ENCODE measurements around the gene CSF3R. TPM values are rescaled to one million over a fixed set of nuclear protein-coding genes. Genes with fewer than 3 reads are reported as not detected.
"Not testable (repeated sequence)": the region's sequence is repeated elsewhere in the genome, so short reads cannot be mapped to it uniquely, and the experiment has no call there.

CSF3R gene
- polyA plus RNA-seq, 4 donors: 1.4 to 15.8 (median 3.8) TPM

DNA sequence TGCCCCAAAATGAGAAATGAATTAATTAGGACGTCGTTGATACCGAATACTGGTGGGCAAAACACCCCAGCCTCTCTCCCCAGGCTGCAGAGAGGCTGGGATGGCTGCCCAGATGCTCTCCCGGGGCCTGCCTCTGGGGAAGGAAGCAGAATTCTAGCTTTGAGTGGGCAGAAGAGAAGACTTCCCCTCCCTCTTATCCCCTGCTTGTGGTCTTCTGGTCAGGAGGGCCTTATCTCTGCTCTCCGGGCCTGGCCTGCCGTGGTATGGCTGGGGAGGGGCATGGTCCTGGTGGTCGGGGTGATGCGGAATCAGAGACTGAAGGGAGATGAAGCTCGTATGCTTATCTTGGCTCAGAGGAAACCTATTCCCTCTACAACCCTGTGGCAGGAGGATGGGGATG lies 9.8 kb upstream of the CSF3R start:
- H3K4me1 ChIP-seq (ENCODE audit: control insufficient read depth in 3 of 3, insufficient read depth in 2 of 3, low read depth in 1 of 3, low read length in 2 of 3): peaks cover 0 to 5% (median 0%) of the 10 kb centered on the region in 3 donors
- H3K27ac ChIP-seq (ENCODE audit: low read depth in 1 of 3, low read length in 2 of 3): no peak overlapping the region
- DNase-seq (no peak), FAIRE-seq (no peak)
- no peaks in the 10 kb centered on the region for H3K36me3 ChIP-seq (ENCODE audit: control insufficient read depth in 3 of 3, insufficient read depth in 2 of 3, low read depth in 1 of 3, low read length in 3 of 3)
- 43 to 66% (median 64%) methylated on average over 9 of the region's 9 CpGs for WGBS, 3 donors
- H3K9me3 ChIP-seq (ENCODE audit: control insufficient read depth in 2 of 2, insufficient read depth in 1 of 2, low read depth in 1 of 2, low read length in 1 of 2): no peaks in the 10 kb centered on the region
- no peak overlapping the region for H3K4me3 ChIP-seq (ENCODE audit: low read depth in 1 of 3, low read length in 3 of 3)
- H3K27me3 ChIP-seq (ENCODE audit: control insufficient read depth in 3 of 3, insufficient read depth in 3 of 3, low read length in 3 of 3): no peaks in the 10 kb centered on the region

DNA sequence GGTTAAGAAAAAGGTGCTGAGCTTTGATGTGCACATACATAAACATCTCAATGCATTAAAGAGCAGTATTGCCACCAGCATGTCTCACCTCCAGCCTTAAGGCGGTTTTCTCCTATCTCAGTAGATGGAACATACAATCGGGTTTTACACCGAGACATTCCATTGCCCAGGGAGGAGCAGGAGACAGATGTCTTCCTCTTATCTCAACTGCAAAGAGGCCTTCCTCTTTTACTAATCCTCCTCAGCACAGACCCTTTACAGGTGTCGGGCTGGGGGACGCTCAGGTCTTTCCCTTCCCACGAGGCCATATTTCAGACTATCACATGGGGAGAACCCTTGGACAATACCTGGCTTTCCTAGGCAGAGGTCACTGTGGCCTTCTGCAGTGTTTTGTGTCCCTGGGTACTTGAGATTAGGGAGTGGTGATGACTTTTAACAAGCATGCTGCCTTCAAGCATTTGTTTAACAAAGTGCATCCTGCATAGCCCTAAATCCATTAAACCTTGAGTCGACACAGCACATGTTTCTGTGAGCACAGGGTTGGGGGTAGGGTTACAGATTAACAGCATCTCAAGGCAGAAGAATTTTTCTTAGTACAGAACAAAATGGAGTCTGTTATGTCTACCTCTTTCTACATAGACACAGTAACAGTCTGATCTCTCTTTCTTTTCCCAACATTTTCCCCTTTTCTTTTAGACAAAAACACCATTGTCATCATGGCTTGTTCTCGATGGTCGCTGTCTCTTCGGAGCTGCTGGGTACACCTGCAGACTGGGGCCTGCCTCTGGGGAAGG lies 6.7 kb upstream of the CSF3R start:
- 70 to 77% (median 73%) methylated on average over 10 of the region's 10 CpGs for WGBS, 3 donors
- FAIRE-seq; H3K27ac ChIP-seq (ENCODE audit: low read depth in 1 of 3, low read length in 2 of 3): not testable (repeated sequence)

DNA sequence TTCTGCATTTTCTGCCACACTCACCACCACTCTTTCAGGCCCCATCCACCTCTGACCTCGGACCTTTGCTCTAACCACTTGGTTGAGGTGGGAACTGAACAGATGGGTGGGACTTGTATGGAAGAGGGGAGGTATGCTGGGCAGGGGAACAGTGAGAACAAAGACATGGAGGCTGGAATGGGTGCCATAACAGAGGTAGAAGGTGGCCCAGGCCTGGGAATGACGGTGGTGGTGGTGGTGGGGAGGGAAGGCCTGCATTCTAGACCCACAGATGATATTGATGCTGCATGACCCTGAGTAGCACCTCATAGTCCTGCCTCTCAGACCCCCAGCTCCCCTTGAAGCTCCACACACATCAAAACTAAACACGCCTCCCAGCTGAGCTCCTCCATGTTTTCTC lies 5.2 kb upstream of the CSF3R start:
- no peak overlapping the region for H3K27ac ChIP-seq (ENCODE audit: low read depth in 1 of 3, low read length in 2 of 3)
- no peak overlapping the region for H3K4me3 ChIP-seq (ENCODE audit: low read depth in 1 of 3, low read length in 3 of 3)
- no peak for FAIRE-seq

More for the DNA sequence above, 6.7 kb upstream of the CSF3R start:
- H3K4me3 ChIP-seq (ENCODE audit: low read depth in 1 of 3, low read length in 3 of 3); H3K36me3 ChIP-seq (ENCODE audit: control insufficient read depth in 3 of 3, insufficient read depth in 2 of 3, low read depth in 1 of 3, low read length in 3 of 3); H3K9me3 ChIP-seq (ENCODE audit: control insufficient read depth in 2 of 2, insufficient read depth in 1 of 2, low read depth in 1 of 2, low read length in 1 of 2); DNase-seq; H3K27me3 ChIP-seq (ENCODE audit: control insufficient read depth in 3 of 3, insufficient read depth in 3 of 3, low read length in 3 of 3): not testable (repeated sequence)
- H3K4me1 ChIP-seq (ENCODE audit: control insufficient read depth in 3 of 3, insufficient read depth in 2 of 3, low read depth in 1 of 3, low read length in 2 of 3): peaks cover 0 to 15% (median 0%) of the 10 kb centered on the region in 3 donors

DNA sequence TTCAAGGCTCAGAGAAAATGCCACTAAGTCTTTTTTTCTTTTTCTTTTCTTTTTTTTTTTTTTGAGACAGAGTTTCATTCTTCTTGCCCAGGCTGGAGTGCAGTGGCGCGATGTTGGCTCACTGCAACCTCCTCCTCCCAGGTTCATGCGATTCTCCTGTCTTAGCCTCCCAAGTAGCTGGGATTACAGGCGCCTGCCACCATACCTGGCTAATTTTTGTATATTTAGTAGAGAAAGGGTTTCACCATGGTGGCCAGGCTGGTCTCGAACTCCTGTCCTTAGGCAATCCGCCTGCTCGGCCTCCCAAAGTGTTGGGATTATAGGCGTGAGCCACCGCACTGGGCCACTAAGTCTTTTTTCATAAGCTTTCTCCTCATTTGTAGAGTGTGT lies 4.6 kb upstream of the CSF3R start:
- H3K36me3 ChIP-seq (ENCODE audit: control insufficient read depth in 3 of 3, insufficient read depth in 2 of 3, low read depth in 1 of 3, low read length in 3 of 3); FAIRE-seq; H3K9me3 ChIP-seq (ENCODE audit: control insufficient read depth in 2 of 2, insufficient read depth in 1 of 2, low read depth in 1 of 2, low read length in 1 of 2); H3K4me3 ChIP-seq (ENCODE audit: low read depth in 1 of 3, low read length in 3 of 3); DNase-seq; H3K27me3 ChIP-seq (ENCODE audit: control insufficient read depth in 3 of 3, insufficient read depth in 3 of 3, low read length in 3 of 3): not testable (repeated sequence)
- 90 to 95% (median 91%) methylated on average over 9 of the region's 9 CpGs for WGBS, 3 donors
- peak overlapping the region in 2 of 3 donors; percentile 67 to 72 for H3K27ac ChIP-seq (ENCODE audit: low read depth in 1 of 3, low read length in 2 of 3)
- H3K4me1 ChIP-seq (ENCODE audit: control insufficient read depth in 3 of 3, insufficient read depth in 2 of 3, low read depth in 1 of 3, low read length in 2 of 3): peaks cover 0 to 15% (median 0%) of the 10 kb centered on the region in 3 donors

More for the DNA sequence above, 5.2 kb upstream of the CSF3R start:
- no peaks in the 10 kb centered on the region for H3K36me3 ChIP-seq (ENCODE audit: control insufficient read depth in 3 of 3, insufficient read depth in 2 of 3, low read depth in 1 of 3, low read length in 3 of 3)
- DNase-seq: no peak
- H3K4me1 ChIP-seq (ENCODE audit: control insufficient read depth in 3 of 3, insufficient read depth in 2 of 3, low read depth in 1 of 3, low read length in 2 of 3): peaks cover 0 to 15% (median 0%) of the 10 kb centered on the region in 3 donors
- 79 to 91% (median 87%) methylated on average over 3 of the region's 3 CpGs for WGBS, 3 donors
- no peaks in the 10 kb centered on the region for H3K27me3 ChIP-seq (ENCODE audit: control insufficient read depth in 3 of 3, insufficient read depth in 3 of 3, low read length in 3 of 3)
- H3K9me3 ChIP-seq (ENCODE audit: control insufficient read depth in 2 of 2, insufficient read depth in 1 of 2, low read depth in 1 of 2, low read length in 1 of 2): no peaks in the 10 kb centered on the region

DNA sequence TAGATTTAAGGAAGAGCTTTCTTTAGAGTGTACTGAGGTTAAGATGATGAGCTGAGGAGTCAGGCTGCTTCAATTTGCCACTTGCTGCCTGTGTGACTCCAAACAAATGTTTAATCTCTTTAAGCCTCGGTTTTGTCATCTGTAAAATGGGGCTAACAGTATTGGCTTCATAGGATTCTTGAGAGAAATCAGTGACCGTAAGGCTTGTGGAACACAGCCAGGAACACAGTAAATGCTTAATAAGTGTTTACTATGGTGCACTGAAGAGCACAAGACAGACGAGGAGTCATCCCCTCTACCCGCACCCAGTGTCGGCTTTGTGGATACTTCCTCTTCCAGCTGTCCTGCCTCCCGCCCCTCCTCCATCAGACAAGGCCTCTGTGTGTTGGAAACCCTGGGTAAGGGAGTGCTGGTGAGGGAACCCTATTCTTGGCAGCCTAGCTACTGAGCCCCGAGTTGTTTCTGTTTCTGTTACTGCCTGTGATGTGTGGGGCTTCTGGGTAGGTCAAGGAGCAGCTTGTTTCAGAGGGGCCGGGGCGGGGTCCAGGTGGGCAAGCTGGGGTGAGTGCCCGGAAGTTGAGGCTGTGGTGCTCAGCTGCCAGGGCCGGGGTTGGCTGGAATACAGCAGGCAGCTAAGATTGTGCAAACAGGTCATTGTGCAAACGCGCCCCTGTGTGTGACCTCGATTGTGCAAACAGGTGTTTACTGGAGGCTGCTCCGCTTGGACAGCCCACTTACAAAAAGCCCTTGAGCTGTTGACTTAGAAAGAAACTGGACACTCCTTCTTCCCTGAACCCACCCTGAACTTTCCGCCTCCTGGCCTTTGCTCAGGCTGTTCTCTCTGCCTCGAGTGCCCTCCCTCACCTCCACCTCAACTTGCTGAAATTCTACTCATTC lies 4.0 kb upstream of the CSF3R start:
- Histone ChIP-seq H3K27ac (ENCODE audit: low read depth in 1 of 3, low read length in 2 of 3) (peak overlapping the region in 2 of 3 donors; percentile 67 to 72), H3K4me3 (ENCODE audit: low read depth in 1 of 3, low read length in 3 of 3) (no peak overlapping the region), H3K36me3 (ENCODE audit: control insufficient read depth in 3 of 3, insufficient read depth in 2 of 3, low read depth in 1 of 3, low read length in 3 of 3) (no peaks in the 10 kb centered on the region), H3K4me1 (ENCODE audit: control insufficient read depth in 3 of 3, insufficient read depth in 2 of 3, low read depth in 1 of 3, low read length in 2 of 3) (peaks cover 0 to 17% (median 0%) of the 10 kb centered on the region in 3 donors), H3K27me3 (ENCODE audit: control insufficient read depth in 3 of 3, insufficient read depth in 3 of 3, low read length in 3 of 3) (no peaks in the 10 kb centered on the region), H3K9me3 (ENCODE audit: control insufficient read depth in 2 of 2, insufficient read depth in 1 of 2, low read depth in 1 of 2, low read length in 1 of 2) (no peaks in the 10 kb centered on the region)
- DNase-seq: peak; percentile 29 to 93
- no peak for FAIRE-seq
- 26 to 47% (median 27%) methylated on average over 17 of the region's 17 CpGs for WGBS, 3 donors

DNA sequence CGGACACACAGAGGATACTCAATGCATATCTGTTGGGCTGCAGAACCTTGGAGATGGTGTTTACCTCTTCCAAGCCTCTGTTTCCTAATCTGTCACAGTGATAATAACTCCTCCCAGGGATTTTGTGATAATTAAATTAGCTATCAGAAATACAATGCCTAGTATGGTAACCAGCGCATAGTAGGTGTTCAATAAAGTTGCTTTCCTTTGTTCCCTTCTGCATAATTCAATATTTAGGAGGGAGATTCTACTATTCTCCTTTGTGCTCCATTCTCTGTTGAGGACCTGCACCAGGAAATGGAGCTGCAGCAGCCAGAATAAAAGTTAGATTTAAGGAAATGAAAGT lies 3.4 kb upstream of the CSF3R start:
- no peaks in the 10 kb centered on the region for H3K27me3 ChIP-seq (ENCODE audit: control insufficient read depth in 3 of 3, insufficient read depth in 3 of 3, low read length in 3 of 3)
- no peak for DNase-seq
- no peak for FAIRE-seq
- H3K9me3 ChIP-seq (ENCODE audit: control insufficient read depth in 2 of 2, insufficient read depth in 1 of 2, low read depth in 1 of 2, low read length in 1 of 2): no peaks in the 10 kb centered on the region
- WGBS, 3 donors: 89 to 98% (median 97%) methylated on average over 2 of the region's 2 CpGs
- no peak overlapping the region for H3K4me3 ChIP-seq (ENCODE audit: low read depth in 1 of 3, low read length in 3 of 3)
- H3K36me3 ChIP-seq (ENCODE audit: control insufficient read depth in 3 of 3, insufficient read depth in 2 of 3, low read depth in 1 of 3, low read length in 3 of 3): no peaks in the 10 kb centered on the region
- H3K27ac ChIP-seq (ENCODE audit: low read depth in 1 of 3, low read length in 2 of 3): peak overlapping the region in 1 of 3 donors; percentile 67
- H3K4me1 ChIP-seq (ENCODE audit: control insufficient read depth in 3 of 3, insufficient read depth in 2 of 3, low read depth in 1 of 3, low read length in 2 of 3): peaks cover 0 to 20% (median 0%) of the 10 kb centered on the region in 3 donors

DNA sequence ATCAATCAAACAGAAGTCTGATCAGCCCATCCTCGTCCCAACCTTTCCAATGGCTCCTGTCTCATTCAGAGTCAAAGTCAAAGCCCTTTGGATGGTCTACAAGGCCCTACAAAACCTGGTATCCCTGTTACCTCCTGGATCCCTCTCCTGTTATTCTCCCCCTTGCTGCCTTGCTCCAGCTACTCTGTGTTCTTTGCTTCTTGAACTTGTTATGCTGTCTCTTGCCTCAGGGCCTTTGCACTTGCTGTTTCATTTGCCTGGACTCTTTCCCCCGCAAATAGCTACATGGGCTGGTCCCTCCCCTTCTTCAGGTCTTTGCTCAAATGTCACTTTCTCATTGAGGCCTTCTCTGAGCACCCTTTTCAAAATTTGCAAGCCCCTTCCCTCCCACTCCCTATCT lies 1.4 kb upstream of the CSF3R start:
- H3K36me3 ChIP-seq (ENCODE audit: control insufficient read depth in 3 of 3, insufficient read depth in 2 of 3, low read depth in 1 of 3, low read length in 3 of 3): no peaks in the 10 kb centered on the region

More for the DNA sequence above, 1.4 kb upstream of the CSF3R start:
- DNase-seq: no peak
- WGBS, 3 donors: 84 to 94% (median 89%) methylated on average over 2 of the region's 2 CpGs
- Histone ChIP-seq H3K27ac (ENCODE audit: low read depth in 1 of 3, low read length in 2 of 3) (no peak overlapping the region), H3K9me3 (ENCODE audit: control insufficient read depth in 2 of 2, insufficient read depth in 1 of 2, low read depth in 1 of 2, low read length in 1 of 2) (no peaks in the 10 kb centered on the region), H3K4me1 (ENCODE audit: control insufficient read depth in 3 of 3, insufficient read depth in 2 of 3, low read depth in 1 of 3, low read length in 2 of 3) (peaks cover 0 to 20% (median 0%) of the 10 kb centered on the region in 3 donors), H3K4me3 (ENCODE audit: low read depth in 1 of 3, low read length in 3 of 3) (no peak overlapping the region), H3K27me3 (ENCODE audit: control insufficient read depth in 3 of 3, insufficient read depth in 3 of 3, low read length in 3 of 3) (no peaks in the 10 kb centered on the region)
- no peak for FAIRE-seq

Data from small intestine (tissue), 7 donors.